ENCODE data around the gene ASAH2.
"Not testable (repeated sequence)": the region's sequence is repeated elsewhere in the genome, so short reads cannot be mapped to it uniquely, and the experiment has no call there.

The ASAH2 gene

DNA sequence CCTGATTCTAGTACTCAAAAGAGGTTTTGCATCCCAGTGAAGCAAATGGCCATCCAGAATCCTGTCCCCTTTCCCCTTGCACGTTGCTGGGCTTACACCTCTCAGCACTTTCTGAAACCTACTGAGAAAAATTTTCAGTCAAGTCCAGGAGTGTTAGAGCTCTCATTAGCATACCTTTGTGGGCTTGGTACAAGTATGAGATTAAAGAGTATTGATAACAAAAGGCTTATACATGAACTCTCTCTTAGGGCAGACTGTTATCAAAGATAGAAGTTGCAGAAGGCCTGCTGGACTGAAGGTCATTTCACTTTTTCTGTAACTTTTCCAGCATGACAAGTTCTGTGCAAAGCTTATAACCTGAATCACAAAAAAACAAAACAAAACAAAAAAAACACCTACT is at the start of gene ASAH2:
TSS of gene ASAH2 (minus strand) at position 123 of the 400 bp plus-strand sequence. CDS start 2,906 bp downstream, outside the sequence.
- no peak for DNase-seq

DNA sequence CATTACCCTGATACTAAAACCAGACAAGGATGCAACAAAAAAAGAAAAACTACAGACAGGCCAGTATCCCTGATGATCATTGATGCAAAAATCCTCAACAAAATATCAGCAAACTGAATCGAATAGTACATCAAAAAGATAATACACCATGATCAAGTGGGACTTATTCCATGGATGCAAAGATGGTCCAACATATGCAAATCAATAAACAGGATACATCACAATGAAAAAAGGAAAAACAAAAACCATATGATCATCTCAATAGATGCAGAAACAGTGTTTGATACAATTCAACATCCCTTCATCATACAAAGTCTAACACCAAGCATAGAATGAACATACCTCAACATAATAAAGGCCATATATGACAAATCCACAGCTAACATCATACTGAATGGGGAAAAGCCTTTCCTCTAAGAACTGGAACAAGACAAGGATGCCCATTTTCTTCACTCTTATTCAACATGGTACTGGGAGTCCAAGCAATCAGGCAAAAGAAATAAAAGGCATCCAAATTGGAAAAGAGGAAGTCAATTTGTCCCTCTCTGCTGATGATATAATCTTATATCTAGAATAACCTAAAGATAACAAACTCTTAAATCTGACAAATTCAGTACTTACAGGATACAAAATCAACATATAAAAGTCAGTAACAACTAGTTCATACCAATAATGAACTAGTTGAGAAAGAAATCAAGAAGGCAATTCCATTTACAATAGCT is 48.8 kb upstream of the ASAH2 start:
- no peak for DNase-seq

DNA sequence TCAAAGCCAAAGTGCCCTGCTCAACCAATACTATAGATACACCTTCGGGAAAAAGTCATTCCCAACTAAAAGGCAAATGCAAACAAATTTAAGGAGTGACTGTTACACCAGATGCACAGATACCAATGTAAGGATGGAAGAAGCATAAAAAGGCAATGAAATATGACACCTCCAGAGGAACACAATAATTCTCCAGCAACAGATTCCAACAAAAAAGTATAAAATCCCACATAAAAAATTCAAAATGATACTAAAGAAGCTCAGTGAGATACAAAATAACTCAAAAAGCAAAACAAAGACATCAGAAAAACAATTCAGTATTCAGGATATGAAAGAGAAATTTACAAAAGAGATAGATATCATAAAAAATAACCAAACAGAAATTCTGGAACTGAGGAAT is 44.1 kb upstream of the ASAH2 start:
- no peak for DNase-seq

DNA sequence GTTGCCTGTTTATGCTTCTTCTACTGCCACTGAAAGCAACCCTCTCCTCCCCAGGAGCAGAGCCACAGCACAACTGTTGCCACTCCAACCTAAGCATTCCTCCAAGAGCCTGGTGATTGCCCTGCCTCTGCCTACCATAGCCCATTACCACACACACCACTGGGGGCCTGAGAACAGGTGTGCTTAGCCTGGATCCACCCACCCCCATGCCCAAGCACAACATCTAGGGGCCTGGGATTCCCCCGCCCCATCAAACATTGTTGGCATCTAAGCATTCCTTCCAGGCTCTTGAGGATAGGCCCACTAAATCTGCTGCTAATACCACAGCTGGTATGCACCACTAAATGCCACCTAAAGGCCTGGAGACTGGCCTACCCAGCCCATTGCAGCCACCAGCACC is 43.3 kb upstream of the ASAH2 start:
- DNase-seq: no peak

DNA sequence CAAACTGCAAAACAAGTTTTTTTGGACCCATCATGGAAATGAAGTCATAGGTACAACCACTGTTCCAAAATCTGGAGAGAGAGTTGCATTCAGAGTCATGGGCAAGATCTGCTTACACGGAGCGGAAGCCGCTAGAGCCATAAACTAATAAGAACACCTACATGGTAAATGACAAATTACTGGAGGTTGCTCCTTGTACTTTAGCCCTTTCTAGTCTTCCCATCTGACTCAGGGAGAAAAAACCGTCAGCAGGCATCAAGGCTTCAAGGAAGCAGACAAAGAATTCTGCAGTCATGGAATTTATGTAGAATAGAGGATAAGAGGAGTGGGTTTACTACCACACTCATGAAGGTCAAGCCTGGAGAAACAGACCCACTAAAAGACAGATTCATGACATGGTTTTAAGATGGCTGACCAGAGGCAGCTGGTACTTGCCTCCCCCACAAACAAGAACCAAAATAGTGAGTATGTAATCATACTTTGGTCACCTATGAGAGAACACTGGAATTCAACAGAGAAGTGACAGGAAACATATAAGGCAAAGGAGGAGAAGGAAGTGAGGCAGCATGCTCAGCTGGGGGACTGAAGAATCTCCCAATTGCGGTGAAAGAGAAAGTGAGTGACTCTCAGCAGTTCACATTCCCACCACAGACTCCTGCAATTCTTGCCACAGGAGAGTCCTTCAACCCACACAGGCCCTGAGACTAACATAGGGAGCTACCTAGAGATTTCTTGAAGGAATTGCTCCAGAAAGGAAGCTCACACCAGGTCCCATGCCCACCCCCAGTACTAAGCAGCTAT is 42.4 kb upstream of the ASAH2 start:
- no peak for DNase-seq

DNA sequence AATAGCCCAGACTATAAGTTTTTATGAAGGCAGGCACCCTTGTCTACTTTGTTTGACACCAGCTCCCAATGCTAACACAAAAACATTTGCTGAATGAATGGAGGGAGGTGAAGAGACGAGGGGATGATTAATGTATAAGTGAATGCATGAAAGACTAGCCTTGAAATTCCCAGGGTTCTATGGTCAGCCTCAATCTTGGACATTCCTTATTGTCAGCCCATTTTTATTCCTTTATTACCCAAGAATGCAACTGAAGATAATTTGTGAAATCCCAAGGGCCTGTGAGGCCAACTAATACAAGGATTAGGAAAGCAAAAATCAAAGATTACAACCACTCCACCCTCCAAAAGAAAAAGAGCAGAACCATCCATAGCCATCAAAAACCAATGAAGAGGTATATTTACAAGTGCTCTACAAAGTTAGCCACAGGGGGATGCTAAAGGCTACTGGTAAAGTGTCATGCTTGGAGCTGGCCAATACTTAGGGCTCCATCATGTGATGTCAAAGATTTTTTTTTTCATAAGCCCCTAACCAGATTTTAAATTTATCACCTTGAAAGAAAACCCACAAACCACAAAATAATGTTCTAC is 40.0 kb upstream of the ASAH2 start:
- no peak for DNase-seq

DNA sequence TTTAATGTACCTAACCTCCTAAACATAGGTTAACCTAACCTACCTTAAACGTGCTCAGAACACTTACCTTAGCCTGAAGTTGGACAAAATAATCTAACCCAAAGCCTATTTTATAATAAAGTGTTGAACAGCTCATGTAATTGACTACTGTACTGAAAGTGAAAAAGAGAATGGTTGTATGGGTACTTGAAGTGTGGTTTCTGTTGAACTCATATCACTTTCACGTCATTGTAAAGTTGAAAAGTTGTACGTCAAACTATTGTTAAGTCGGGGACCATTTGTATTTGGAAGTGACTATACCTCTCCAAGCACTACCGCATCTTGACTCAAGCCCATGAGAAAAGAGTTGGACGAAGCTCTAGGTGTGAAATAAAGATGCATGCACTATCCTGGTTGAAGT is 37.9 kb upstream of the ASAH2 start:
- no peak for DNase-seq

DNA sequence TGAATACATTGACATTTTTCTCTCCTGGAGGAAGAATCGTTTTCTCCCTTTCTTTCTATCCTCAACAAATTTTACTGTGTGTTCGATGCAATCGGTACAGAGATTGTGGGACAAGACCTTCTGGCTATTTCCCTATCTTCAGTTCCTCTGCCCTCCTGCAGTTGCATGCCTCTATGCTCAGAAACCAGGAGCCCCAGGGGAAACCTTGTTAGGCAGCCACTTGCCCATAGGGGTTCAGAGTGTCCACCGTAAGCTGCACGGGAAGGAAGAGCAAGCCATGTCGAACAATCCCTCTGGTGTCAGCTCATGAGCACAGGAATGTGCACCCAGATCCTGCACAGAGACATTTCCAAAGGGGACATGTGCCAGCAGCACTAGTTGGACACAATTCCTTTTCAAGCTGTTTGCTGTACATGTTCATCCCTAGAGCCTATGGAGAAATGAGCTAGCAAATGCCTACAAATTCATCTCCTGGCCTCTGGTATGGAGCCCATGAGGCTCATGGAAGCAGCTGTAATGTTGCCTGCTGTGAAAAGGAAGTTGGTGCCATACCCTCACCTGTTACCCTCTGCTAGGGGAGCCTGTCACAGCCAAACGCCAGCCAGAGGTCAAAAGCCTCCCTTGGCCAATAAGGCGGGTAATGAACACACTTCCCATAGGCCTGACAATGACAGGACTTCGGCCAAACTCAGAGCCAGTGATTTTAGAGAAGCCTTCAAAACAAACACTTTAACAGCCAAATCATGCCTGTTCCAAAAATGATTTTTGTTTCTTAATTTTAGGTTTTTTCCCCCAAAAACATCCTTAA is 35.9 kb upstream of the ASAH2 start:
- DNase-seq: no peak

DNA sequence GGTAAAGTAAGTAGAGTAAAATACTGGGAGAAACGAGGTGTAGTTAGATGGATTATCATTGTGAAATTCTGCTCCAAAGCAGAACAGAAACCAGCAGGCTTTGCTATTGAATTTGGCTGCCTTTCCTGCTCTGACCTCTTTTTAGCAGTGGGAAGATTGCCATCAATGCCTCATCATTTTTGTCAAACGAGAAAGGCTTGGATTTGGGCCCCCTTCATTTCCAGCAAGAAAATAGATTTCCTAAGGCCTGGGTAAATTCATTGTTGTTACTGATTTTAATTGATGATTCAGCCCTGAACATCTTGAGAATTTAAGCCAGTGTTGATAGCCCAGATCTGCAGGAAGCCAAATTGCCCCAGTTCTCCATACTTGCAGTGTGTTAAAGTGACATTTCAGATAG is 35.2 kb upstream of the ASAH2 start:
- no peak for DNase-seq

DNA sequence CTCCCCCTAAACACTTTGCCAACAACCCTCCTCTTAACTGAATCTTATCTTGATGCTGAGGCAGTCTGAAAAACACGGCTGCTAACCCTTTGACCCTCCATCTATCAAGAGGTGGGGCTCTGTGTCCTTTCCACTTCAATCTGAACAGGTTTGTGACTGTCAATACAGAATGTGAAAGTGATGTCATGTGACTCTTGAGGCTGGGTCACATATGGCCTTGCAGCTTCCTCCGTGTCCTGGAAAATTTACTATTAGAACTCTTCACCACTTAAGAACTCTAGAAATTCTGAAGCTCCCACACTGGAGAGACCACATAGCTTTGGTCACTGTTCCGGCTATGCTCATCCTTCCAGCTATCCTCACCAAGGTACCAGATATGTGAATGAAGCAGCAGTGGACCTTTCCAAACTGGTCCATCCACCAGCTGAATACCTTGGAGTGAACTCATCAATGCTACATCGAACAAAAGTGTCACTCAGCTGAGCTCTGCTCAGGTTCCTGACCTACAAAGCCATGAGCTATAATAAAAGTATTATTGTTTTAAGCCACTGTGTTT is 30.7 kb upstream of the ASAH2 start:
- DNase-seq: no peak

DNA sequence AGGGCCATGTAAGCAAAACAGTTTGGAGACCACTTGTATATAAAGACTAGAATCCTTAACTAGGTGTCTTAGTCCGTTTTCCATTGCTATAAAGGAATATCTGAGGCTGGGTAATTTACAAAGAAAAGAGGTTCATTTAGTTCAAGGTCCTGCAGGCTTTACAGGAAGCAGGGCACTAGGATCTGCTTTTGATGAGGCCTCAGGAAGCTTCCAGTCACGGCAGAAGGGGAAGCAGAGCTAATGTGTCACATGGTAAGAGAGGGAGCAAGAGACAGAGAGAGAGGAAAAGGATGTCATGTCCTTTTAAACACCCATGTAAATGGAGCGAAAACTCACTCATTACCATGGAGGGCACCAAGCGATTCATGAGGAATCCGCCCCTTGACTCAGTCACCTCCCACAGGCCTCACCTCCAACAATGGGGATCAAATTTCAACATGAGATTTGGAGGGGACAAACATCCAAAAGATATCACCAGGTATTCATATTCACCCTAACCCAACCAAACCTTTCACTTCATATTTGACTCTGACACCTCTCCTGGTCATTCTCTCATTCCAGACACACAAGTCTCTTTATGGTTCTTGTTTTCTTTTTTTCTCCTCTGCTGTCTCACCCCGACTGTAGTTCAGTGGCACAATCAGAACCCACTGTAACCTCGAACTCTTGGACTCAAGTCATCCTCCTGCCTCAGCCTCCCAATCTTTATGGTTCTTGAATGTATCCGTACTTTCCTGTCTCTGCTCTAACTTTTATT is 30.1 kb upstream of the ASAH2 start:
- no peak for DNase-seq

DNA sequence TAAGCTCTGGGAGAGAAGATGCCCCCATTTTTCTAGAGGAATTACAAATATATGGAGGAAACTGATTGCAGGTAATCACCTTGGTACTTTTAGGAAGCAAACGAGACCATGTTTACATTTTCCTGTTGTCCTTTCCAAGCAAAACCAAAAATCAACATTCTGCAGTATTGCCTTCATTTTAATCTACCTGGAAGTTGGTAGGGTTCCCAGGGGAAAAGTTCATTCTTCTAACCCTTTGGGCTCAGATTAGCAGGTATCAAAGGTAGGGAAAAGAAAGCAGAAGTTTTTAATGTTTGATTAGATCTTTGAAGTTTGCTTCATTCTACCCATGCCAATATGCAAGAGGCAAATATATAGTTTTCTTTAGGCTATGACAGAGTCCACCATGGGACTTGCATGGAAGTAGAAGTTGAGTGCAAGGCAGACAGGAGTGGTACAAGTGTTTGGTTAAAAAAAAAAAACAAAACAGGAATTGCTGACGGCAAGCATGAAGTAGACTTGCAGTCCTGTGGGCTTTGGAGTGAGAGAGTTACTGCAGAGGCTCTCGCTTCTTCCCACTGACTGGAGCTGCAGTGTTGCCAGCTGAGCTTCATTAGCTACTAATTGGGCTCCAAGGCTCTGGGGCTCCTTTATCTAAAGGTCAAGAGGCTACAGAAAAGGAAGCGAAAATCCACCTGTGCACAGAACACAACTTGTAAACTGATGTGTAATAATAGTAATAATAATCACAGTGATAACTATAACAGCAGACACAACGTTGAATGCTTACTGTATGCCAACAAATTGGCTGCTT is 28.9 kb upstream of the ASAH2 start:
- DNase-seq: no peak

DNA sequence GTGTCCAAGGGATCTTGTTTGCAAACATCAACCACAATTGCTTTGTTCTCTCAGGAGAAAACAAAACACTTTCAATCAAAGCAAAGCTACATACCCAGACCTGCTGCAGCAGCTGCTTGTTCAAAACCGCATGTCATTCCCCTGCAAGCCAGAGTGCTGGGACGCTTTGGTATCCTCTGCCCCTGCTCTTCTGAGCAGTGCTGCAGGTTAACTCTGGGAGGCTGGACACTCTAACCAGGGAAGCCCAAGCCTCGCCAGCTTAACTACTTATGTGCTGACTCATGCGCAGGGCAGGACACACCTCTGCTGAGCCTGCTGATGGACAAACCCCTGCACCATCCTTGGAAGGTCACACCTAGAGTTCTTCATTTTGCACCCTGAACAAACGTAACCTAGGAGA is 28.2 kb upstream of the ASAH2 start:
- DNase-seq: no peak

DNA sequence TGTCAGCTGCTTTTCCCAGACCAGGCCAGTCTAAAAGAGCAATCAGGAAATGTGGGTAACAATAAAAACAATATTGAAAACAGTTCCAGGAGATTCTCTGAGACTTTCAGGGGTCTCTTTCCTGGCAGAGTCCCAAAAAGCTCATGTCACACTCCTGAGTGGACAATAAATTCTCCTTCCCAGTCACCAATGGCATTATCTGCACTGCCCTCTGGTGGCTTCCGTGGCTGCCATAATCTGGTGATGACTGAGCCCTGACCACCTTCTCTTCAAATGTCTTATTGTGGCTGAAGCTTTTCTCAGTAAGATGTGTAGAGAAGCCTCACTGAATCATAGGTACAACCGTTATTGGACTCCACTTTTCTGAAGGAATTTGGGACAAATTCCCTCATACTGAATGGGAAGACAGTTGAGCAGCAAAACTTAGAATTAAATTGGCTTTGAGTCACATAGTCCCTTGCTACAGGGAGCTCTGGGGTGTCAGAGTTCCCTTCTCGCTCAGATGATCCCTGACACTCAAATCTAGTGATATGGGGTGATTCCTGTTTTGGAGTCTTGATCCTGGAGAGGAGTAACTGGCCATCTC is 24.4 kb upstream of the ASAH2 start:
- peak; percentile 7 for DNase-seq

DNA sequence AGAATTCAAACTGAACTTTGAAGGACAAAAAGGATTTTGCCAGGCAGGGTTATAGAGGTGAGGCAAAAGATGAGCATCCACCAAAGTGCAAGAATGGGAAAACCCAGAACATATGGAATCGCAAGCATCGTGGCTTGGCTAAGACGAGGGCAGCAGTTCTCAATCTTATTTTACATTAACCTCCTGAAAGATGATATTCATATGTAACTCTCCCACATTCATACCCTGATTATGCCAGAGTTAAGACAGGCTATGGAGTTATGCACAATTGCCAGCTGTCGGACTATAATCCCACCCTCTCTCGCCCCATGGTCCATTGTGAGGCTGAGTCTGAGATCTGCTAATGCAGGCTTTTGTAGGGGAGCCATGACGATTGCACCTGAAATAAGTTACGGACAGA is 21.2 kb upstream of the ASAH2 start:
- no peak for DNase-seq

DNA sequence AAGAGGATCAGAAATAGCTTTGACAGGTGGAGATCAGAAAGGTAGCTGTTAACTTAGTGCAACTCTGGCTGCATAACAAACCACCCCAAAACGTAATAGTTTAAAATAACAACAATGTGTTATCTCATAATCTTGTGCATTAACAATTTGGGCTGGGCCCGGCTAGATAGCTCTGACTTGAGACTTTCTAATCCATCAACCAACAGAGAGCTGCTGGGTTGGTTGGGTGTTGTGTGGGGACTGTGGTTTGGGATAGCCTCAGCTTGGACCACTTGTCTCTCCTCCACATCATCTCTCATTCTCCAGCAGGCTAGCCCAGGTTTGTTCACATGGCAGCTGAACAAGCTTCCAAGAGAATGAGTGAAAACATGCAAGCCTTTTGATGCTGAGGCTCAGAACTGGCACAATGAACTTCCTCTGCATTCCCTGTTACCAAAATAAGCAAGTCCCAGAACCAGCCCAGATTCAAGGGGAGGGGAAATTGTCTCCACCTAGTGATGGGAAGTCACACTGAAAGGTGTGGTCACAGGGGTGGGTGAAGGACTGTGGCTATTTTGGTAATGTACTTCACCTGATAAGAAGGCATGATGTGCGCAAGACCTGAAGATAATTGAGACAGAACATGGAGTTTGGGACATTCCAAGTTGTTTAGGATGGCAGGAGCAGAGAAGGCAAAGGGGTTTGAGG is 20.4 kb upstream of the ASAH2 start:
- DNase-seq: no peak

DNA sequence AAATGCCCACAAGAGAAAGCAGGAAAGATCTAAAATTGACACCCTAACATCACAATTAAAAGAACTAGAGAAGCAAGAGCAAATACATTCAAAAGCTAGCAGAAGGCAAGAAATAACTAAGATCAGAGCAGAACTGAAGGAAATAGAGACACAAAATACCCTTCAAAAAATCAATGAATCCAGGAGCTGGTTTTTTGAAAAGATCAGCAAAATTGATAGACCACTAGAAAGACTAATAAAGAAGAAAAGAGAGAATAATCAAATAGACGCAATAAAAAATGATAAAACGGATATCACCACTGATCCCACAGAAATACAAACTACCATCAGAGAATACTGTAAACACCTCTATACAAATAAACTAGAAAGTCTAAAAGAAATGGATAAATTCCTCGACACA is 16.6 kb upstream of the ASAH2 start:
- DNase-seq: not testable (repeated sequence)

DNA sequence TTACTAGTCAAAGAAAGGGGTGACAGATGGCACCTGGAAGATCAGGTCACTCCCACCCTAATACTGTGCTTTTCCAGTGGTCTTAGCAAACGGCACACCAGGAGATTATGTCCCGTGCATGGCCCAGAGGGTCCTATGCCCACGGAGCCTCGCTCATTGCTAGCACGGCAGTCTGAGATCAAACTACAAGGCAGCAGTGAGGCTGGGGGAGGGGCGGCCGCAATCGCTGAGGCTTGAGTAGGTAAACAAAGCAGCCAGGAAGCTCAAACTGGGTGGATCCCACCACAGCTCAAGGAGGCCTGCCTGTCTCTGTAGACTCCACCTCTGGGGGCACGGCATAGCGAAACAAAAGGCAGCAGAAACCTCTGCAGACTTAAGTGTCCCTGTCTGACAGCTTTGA is 11.3 kb upstream of the ASAH2 start:
- not testable (repeated sequence) for DNase-seq

DNA sequence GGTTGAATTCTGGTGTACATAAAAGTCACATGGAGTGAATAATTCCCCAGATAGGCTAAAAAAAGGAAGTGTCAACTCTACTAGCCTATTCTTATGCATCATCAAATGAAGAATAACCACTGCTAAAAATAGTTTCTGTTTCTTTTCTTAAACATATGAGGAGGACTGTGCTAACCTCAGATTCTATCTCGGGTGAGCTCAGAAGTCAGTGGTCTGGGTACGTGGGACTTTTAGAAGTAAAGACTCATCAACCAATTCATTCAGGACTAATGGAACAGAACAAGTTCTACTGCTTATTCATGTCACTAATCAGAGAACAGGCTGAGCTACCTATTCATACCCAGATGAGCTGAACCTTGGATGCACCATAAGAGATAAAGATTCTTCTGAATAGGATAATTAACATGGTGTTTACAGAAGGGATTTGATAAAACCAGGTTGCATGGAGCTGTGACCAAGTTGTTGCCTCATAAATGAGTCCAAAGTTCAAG is 9.5 kb upstream of the ASAH2 start:
- no peak for DNase-seq

DNA sequence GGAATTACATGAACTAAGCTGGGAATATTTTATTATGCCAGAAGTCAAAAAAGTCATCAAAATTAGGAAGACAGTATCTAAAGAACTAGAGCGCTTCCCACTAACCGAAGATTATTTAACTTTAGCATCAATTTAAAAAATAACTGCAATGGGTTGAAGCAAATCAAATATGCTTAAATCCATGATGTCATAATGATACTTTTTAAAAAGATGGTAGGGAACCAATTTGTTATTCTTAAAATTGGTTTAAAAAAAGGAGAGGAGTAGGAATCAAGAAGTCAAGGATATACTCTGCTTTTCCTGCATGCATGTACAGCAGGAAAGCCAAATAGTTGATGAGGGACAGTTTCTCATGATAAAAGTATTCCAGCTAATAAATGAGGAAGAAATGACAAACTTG is 3.2 kb upstream of the ASAH2 start:
- no peak for DNase-seq

Data from NCI-H774 (cell line).